Measurements from ENCODE around the gene POLR1A.

The POLR1A gene

GRCh38 chr2:86105252-86105968 is at the start of gene POLR1A:
TSS of gene POLR1A (minus strand) at chr2:86105886. CDS start at chr2:86105776, 110 bp downstream.
- peak; percentile 89 for DNase-seq

DNA sequence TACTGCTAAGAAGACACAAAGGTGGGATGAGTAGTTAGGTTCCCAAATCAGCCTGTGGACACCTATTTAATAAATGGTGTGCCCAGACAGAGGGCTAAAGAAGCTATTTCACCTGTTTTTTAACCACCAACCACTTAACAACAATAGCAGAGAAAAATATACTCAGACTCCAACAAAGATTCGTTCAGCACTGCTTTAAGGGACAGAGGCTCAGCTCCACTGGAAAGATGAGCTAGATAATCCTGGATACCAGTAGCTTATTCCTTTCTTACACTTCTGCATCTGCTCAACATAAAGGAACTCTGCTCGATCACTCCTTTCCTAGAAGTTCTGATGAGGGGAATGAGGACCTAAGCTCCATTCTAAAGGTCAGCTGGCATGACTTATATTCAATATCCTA is 44.8 kb upstream of the POLR1A start:
- no peak for DNase-seq

GRCh38 chr2:86147793-86148192 is 42.1 kb upstream of the POLR1A start:
- no peak for DNase-seq

DNA sequence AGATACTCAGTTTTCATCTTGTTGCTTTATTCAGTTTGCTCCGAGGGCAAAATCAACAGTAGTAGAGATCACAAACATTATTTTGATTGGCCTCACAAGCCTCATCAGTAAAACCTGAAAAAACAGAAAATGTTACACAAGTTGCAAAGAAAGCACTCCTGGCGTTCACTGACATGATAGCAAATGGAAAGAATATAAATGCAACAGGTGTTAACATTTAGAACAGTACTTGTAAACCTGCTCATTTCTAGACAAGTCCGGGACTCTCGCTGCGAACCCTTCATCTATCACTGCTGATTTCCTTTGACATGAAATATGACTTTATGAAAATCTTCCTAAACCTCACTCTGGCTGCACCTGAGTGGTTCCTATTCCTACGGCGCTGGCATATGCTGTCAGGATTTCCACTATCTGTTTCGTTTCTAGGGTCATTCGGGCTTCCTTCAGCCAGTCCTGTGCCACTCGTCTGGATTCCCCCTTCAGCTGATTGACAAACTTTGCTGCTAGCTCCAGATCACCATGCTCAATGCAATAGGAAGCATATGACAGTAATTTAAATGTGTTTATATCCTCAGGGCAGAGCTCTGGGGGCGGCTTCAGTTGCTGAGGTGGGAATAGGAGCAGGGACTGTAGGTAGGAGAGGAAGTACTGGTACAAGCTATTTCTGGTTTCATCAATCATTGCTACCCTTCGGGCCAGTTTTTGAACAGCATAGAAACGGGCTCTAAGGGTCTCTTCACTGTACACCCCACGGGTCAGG is 38.4 kb upstream of the POLR1A start:
- no peak for DNase-seq

DNA sequence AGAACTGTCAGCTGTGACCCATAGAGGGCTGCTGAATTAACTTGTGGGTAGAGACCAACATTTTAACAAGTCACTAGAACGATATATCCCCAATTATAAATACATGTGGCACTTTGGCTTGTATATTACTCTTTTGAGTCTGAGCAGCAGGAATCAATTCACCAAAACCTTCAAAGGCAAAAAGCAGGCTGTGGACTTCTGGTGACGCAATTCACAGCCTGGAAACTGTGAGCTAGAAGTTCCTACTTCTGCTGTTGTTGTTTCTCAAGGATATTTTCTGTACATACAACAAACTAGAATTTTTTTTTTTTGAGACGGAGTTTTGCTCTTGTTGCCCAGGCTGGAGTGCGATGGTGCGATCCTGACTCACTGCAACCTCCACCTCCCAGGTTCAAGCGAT is 37.6 kb upstream of the POLR1A start:
- DNase-seq = no peak

GRCh38 chr2:86142436-86143257 is 37.0 kb upstream of the POLR1A start:
- no peak for DNase-seq

DNA sequence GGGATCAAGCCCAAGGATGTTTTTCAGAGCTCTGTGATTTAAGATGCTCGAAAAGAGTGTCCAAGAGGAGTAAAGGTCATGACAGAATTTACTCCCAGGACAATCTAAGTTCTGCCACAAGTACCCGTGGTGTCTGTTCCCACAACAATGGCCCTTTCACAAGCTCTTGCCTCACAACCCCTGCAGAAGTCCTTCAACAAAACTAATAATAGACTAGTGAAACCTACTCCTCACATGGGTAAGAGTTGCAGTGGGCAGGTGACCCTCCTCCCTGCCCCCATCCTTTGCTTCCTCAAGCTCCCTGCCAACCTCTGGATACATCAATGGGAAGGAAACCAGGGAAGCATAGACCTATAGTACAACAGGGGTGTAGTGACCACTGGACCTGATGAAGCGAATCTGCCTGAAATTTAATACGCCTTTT is 35.3 kb upstream of the POLR1A start:
- no peak for DNase-seq

DNA sequence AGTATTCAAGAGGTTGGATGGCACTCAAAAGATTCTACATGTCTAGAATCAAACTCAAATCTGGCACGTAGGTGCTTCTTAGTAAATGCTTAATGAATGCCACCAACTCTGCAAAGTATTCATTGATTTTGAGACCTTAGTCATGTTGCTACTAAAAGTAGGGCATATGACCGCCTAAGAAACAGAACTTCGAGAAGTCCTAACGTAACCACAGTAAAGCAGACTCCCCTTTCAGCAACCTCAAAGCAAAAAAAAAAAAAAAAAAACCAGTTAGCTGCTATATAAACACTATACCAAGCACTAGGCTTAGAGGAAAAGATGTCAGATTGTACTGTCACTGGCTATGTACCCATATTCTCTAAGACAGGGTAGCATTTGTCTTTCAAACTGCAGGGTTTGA is 34.3 kb upstream of the POLR1A start:
- DNase-seq = no peak

DNA sequence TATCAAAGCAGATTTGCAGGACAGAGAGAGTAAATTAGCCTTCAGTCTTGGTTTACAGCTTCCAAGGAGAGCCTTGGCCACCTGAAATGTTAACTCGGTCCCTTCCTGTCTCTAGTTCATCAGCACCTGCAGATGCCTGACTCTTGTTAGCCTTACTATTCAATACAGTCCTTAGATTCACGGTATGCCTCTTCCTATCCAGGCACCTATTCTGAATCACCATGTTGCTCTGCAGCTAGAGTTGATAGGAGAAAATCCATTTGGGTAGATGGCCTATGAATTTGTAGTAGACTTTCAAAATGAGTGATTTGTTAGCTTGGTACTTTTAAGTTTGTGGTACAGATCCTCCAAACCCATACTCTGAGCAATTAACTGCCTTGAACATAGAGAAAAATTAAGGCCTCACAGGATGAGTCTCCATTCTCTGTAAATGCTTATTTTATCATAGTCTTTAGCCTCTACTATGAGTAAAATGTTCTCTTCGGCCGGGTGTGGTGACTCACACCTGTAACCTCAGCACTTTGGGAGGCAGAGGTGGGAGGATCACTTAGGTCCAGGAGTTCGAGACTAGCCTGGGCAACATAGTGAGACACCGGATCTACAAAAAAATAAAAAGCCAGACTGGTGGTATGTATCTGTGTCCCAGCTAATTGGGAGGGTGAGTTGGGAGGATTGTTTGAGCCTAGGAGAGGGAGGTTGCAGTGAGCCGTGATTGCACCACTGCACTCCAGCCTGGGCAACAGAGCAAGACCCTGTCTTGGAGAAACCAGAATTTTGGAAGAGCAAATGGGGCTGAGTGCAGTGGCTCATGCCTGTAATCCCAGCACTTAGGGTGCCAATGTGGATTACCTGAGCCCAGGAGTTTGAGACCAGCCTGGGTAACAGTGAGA is 33.3 kb upstream of the POLR1A start:
- no peak for DNase-seq

DNA sequence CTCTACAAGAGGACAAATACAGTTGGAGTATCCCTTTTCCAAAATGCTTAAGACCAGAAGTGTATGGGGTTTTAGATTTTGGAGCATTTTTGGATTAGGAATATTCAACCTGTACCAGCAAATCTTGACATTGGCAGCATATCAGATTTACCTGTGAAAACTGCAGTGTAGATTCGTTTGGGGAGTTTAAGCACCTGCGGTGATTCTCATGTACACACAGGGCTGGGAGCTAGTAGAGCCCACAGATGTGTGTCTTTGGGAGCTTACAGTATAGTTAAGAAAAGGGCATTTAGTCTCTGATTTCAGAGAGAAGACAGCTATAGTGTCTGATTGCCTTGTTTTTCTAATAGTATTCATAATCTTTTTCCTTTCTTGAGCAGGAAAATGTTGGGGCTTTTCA is 30.5 kb upstream of the POLR1A start:
- DNase-seq = no peak

- no peak for DNase-seq
Measured at GRCh38 chr2:86135653-86136052, 30.0 kb upstream of the POLR1A start.

GRCh38 chr2:86134709-86135108 is 29.0 kb upstream of the POLR1A start:
- no peak for DNase-seq

DNA sequence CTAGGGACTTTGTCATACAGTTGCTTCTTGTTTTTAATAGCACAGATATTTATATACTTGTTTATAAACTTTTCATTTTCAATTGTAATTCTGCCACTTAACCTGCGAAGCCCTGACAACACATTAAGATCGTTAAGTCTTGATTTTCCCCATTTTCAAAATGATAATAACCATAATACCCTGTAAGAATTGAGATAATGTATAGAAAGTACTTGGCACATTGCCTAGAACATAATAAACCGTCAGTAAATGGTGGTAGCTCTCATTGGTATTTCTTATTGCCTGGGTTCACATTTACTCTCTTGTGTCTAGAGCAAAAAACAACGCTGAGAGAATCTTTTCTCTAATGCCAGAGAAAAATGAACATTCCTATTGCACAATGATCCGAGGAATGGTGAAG is 19.0 kb upstream of the POLR1A start:
- DNase-seq = no peak

DNA sequence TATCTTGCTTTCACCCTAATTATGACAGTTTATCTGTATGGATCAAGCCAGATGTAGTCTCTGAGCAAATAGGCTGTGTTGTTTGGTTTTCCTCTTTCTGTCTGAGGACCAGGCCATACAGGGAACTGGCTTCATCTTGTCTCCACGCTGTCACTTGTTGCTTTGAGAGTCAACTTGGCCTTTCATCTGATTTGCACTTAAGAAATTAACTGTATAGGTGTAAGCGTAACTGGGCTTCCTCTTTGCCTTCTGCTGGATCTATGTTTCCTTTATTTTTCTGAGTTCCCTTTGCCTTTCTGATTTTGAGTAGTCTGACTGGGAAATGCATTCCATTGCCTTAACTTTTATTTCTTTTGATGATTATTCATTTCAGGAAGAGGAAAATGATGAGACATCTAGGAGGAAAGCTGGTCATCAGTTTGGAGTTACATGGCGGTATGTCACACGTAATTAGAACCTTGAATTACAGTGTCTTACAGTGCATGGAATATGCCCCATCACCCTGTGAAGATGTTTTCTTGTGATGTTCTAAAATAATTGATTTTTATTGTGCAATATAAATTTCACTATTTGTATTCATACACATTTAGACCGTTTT is 17.7 kb upstream of the POLR1A start:
- DNase-seq = no peak

GRCh38 chr2:86118130-86118529 is 12.4 kb upstream of the POLR1A start:
- DNase-seq = no peak

GRCh38 chr2:86107031-86107430 is 1.3 kb upstream of the POLR1A start:
- DNase-seq = no peak

GRCh38 chr2:86105969-86106945 is 571 bp upstream of the POLR1A start, which contains the start of gene PTCD3:
TSS of gene PTCD3 (plus strand) at chr2:86106235. CDS start at chr2:86106248, 13 bp downstream.
- peak; percentile 94 for DNase-seq

DNA sequence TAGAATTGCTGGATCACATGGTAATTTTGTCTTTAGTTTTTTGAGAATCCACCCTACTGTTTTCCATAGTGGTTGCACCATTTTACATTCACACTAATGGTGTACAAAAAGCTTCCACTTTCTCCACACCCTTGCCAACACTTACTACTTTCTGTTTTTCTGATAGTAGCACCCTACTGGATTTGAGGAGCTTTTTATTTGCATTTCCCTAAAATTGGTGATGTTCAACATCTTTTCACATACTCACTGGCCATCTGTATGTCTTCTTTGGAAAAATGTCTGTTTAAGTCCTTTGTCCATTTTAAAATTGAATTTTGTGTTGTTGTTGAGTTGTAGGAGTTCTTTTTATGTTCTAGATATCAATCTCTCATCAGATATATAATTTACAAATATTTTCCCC is 3.5 kb downstream of the POLR1A start:
- no peak for DNase-seq

DNA sequence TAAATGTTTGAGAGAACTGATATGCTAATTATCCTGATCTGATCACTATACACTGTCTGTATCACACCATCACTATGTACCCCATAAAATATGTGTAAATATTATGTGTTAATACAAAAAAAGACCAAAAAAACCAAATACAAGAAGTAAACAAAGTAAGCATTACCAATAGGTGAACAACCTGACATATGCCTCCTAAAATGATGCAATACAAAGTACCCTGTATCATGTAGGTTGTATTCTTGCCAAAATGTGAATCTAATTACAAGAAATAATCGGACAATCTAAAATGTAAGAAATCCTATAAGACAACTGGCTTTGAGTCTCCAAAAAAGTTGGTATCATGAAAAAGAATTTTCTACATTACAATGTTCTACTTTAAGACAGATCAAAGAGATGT is 7.8 kb downstream of the POLR1A start:
- no peak for DNase-seq

DNA sequence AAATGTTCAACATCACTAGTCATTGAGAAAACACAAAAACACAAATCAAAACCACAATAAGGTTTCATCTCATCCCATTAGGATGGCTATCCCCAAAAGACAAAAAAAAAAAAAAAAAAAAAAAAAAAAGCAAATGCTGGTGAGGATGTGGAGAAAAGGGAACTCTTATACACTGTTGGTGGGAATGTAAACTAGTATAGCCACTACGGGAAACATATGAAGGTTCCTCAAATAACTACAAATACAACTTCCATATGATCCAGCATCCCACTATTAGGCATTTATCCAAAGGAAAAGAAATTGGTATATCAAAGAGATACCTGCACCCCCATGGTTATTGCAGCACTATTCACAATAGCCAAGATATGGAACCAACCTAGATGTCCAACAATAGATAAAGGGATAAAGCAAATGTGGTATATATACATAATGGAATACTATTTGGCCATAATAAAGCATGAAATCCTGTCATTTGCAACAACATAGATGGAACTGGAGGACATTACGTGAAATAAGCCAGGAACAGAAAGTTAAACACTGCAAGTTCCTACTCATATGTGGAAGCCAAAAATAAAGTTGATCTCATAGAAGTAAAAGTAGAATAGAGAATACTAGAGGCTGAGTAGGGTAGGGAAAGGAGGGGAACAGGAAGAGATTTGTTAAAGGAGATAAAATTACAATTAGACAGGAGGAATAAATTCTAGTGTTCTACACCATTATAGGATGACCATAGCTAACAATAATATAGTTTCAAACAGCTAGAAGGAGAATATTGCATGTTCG is 8.4 kb downstream of the POLR1A start:
- DNase-seq = no peak
